ENCODE data around the gene UTF1. TPM values are rescaled to one million over a fixed set of nuclear protein-coding genes. Genes with fewer than 3 reads are reported as not detected.

UTF1 gene
- total RNA-seq, 1 donor from 2014 or later: not detected

DNA sequence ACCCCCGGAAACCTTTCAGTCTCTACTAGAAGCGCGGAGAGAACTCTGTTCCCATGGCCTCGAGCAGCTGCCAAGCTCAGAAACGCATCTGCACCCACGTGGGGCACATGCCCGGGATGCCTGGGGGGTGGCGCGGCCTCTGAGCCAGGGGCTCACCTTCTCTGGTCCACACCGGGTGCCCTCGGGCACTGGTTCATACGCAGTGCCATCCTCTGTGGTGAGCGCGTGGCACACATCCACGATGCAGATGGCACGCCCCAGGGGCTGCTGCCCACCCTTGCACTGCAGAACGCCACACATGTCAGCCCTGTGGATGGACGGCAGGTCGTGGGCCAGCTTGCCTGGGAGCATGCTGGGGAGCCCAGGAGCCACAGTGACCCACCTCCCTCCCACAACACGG is 40.2 kb downstream of the UTF1 start:
- no peak overlapping the region for H3K4me2 ChIP-seq
- H3K27ac Mint-ChIP-seq: no peak overlapping the region

DNA sequence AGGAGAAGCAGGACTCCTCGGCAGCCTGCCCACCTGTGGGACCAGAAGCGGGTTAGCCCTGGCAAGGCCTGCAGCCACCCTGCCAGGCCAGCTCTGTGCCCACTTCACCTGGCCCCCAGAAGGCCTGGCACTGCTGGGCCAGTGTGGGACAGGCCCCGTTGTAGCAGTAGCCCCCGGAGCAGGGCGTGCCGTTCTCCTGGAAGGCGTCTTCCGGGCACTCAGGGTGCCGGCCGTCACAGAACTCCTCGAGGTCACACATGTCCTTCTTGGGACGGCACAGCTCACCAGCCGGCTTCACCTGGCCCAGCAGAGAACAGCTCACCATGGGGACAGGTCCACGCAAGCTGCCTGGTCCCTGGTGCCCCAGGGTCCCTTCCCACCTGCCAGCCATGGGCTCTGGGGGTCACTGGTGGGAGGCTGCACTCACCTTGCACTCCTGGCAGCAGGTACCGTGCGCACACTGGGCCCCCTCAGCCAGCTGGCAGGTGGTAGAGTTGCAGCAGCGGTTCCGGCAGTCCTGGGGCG is 40.8 kb downstream of the UTF1 start:
- H3K27me3 Mint-ChIP-seq (ENCODE audit: insufficient read depth, low read depth): peaks cover 2% of the 10 kb centered on the region
- no peak overlapping the region for H3K4me2 ChIP-seq
- no peaks in the 10 kb centered on the region for H3K9me3 ChIP-seq (ENCODE audit: low read depth)
- no peaks in the 10 kb centered on the region for H3K36me3 ChIP-seq
- no peaks in the 10 kb centered on the region for H3K9me3 Mint-ChIP-seq
- H3K27ac ChIP-seq: no peak overlapping the region
- H3K4me3 Mint-ChIP-seq: no peak overlapping the region
- peaks cover 2% of the 10 kb centered on the region for H3K4me1 Mint-ChIP-seq
- H3K27ac Mint-ChIP-seq: no peak overlapping the region
- H3K79me2 ChIP-seq (ENCODE audit: low read depth): no peaks in the 10 kb centered on the region
- H2AFZ ChIP-seq (replicated peaks): no peak overlapping the region
- DNase-seq (ENCODE audit: low spot score): no peak
- no peak overlapping the region for H3K9ac ChIP-seq
- H3K4me3 ChIP-seq: no peak overlapping the region
- TF ChIP-seq, protein P1, sequence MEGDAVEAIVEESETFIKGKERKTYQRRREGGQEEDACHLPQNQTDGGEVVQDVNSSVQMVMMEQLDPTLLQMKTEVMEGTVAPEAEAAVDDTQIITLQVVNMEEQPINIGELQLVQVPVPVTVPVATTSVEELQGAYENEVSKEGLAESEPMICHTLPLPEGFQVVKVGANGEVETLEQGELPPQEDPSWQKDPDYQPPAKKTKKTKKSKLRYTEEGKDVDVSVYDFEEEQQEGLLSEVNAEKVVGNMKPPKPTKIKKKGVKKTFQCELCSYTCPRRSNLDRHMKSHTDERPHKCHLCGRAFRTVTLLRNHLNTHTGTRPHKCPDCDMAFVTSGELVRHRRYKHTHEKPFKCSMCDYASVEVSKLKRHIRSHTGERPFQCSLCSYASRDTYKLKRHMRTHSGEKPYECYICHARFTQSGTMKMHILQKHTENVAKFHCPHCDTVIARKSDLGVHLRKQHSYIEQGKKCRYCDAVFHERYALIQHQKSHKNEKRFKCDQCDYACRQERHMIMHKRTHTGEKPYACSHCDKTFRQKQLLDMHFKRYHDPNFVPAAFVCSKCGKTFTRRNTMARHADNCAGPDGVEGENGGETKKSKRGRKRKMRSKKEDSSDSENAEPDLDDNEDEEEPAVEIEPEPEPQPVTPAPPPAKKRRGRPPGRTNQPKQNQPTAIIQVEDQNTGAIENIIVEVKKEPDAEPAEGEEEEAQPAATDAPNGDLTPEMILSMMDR (IDR thresholded peaks at IDR 0.05): no peak
- TF ChIP-seq EZH2 (IDR thresholded peaks at IDR 0.05) (no peak), EZH2phosphoT487 (IDR thresholded peaks at IDR 0.05) (no peak)
- no peaks in the 10 kb centered on the region for H3K36me3 Mint-ChIP-seq
- peaks cover 2% of the 10 kb centered on the region for H3F3A ChIP-seq (ENCODE audit: low read depth)
- peaks cover 9% of the 10 kb centered on the region for H3K4me1 ChIP-seq
- peaks cover 9% of the 10 kb centered on the region for H3K27me3 ChIP-seq
- no peaks in the 10 kb centered on the region for H4K20me1 ChIP-seq (ENCODE audit: low read depth)

More for the DNA sequence above, 40.2 kb downstream of the UTF1 start:
- H3K27me3 Mint-ChIP-seq (ENCODE audit: insufficient read depth, low read depth): peaks cover 2% of the 10 kb centered on the region
- no peak overlapping the region for H3K9ac ChIP-seq
- H3K4me3 Mint-ChIP-seq: no peak overlapping the region
- no peak for DNase-seq (ENCODE audit: low spot score)
- H3K9me3 ChIP-seq (ENCODE audit: low read depth): no peaks in the 10 kb centered on the region
- peaks cover 2% of the 10 kb centered on the region for H3K27me3 ChIP-seq
- no peaks in the 10 kb centered on the region for H4K20me1 ChIP-seq (ENCODE audit: low read depth)
- H3K4me1 Mint-ChIP-seq: peaks cover 6% of the 10 kb centered on the region
- peaks cover 3% of the 10 kb centered on the region for H3K4me1 ChIP-seq
- H3F3A ChIP-seq (ENCODE audit: low read depth): peaks cover 2% of the 10 kb centered on the region
- no peaks in the 10 kb centered on the region for H3K36me3 Mint-ChIP-seq
- no peak overlapping the region for H2AFZ ChIP-seq (replicated peaks)
- H3K9me3 Mint-ChIP-seq: no peaks in the 10 kb centered on the region
- TF ChIP-seq, protein P1 (IDR thresholded peaks at IDR 0.05): no peak
- TF ChIP-seq EZH2phosphoT487 (IDR thresholded peaks at IDR 0.05) (no peak), EZH2 (IDR thresholded peaks at IDR 0.05) (no peak)
- H3K79me2 ChIP-seq (ENCODE audit: low read depth): no peaks in the 10 kb centered on the region
- no peak overlapping the region for H3K4me3 ChIP-seq
- no peak overlapping the region for H3K27ac ChIP-seq
- no peaks in the 10 kb centered on the region for H3K36me3 ChIP-seq

DNA sequence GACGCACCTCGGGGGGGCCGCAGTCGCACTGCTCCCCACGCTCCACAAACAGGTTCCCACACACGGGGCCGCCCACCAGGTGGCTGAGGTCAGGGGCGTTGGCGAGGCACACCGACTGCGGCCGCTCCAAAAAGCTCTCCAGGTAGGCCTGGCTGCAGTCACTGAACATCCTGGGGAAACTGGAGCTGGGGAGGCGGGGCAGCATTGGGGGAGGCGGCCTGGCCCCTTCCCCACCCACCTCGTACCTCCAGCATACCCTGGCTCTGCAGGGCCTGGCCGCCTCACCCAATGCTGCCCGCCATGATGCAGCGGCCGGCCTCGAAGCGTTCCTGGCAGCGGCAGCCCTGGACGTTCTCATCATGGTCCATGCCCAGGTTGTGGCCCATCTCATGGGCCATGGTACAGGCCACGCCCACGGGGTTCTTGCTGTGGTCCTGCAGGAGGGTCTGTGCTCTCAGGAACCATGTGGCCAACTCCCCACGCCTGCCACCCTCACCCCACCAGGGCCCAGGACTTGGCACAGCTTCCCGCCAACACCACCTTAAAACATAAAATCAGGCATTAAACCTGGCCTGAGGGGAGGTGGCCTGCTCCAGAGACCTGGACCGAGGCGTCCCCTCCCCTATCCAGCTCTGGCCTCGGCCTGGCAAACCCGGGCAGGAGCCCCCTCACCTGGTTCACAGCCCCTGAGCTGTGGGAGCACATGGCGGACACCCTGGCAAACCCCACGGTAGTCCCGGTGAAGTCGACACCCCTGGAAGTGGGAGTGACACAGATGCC is 41.7 kb downstream of the UTF1 start:
- Histone ChIP-seq H3K27ac (no peak overlapping the region), H3K4me2 (no peak overlapping the region), H3K27me3 (peaks cover 17% of the 10 kb centered on the region), H2AFZ (replicated peaks) (no peak overlapping the region), H3F3A (ENCODE audit: low read depth) (peaks cover 2% of the 10 kb centered on the region), H3K9ac (no peak overlapping the region), H3K9me3 (ENCODE audit: low read depth) (no peaks in the 10 kb centered on the region), H3K4me1 (peaks cover 18% of the 10 kb centered on the region), H3K4me3 (no peak overlapping the region), H4K20me1 (ENCODE audit: low read depth) (no peaks in the 10 kb centered on the region), H3K79me2 (ENCODE audit: low read depth) (no peaks in the 10 kb centered on the region), H3K36me3 (no peaks in the 10 kb centered on the region)
- DNase-seq (ENCODE audit: low spot score): no peak
- Mint-ChIP-seq H3K9me3 (no peaks in the 10 kb centered on the region), H3K27me3 (ENCODE audit: insufficient read depth, low read depth) (no peaks in the 10 kb centered on the region), H3K27ac (no peak overlapping the region), H3K4me1 (no peaks in the 10 kb centered on the region), H3K36me3 (no peaks in the 10 kb centered on the region), H3K4me3 (no peak overlapping the region)
- TF ChIP-seq EZH2phosphoT487 (IDR thresholded peaks at IDR 0.05) (no peak), EZH2 (IDR thresholded peaks at IDR 0.05) (no peak)
- TF ChIP-seq, protein P1 (IDR thresholded peaks at IDR 0.05): no peak
